HL-60 (cell line): Measurements from ENCODE around the gene MTCL1.

Experiments used
- CTCF ChIP-seq: IDR thresholded peaks from one replicate; pipeline ENCODE4 v1.5.1; 2011; ENCODE audit warnings: low read length, control low read depth, inconsistent platforms; ENCODE audit not compliant: insufficient read depth
- GABPA ChIP-seq: IDR thresholded peaks from 2 replicates; pipeline ENCODE4 v1.6.1; 2012; ENCODE audit warnings: low read depth
- POLR2AphosphoS5 ChIP-seq: IDR thresholded peaks from 2 replicates; pipeline ENCODE4 v1.6.1; 2012; ENCODE audit warnings: low read depth
- REST ChIP-seq: IDR thresholded peaks from 2 replicates; pipeline ENCODE4 v1.6.1; 2012; ENCODE audit warnings: low read depth; ENCODE audit not compliant: insufficient replicate concordance
- SPI1 ChIP-seq: IDR thresholded peaks from 2 replicates; pipeline ENCODE4 v1.6.1; 2012; ENCODE audit warnings: low read depth, mild to moderate bottlenecking, borderline replicate concordance

- TF ChIP-seq CTCF (no peak), POLR2AphosphoS5 (no peak), REST (no peak), GABPA (no peak), SPI1 (no peak)
These were observed 40.1 kb downstream of the MTCL1 start for GRCh38 chr18:8745355-8746014.
